Spleen (tissue), 11 donors: ENCODE measurements around the gene KRTAP25-1. TPM values are rescaled to one million over a fixed set of nuclear protein-coding genes. Genes with fewer than 3 reads are reported as not detected.

ENCODE experiments used
- DNase-seq: peaks from one replicate; pipeline ENCODE4 v3.0.0-alpha.2; 2020
- H3K27ac ChIP-seq, 8 donors: fragments of 200-600 bp; sonication (generic) in 7 of 8; 1 replicate in 4 of 8; 2 replicates in 4 of 8; pipeline versions ENCODE4 v1.5.0 to v1.8.0; 2016 to 2021; ENCODE audit warnings: inconsistent platforms in 4 of 8, mild to moderate bottlenecking in 4 of 8, moderate library complexity in 1 of 8
- H3K27me3 ChIP-seq, 7 donors: fragments of 200-600 bp; sonication (generic) in 6 of 7; replicated peaks in 1 of 7; 1 replicate in 4 of 7; 2 replicates in 3 of 7; pipeline versions ENCODE4 v1.5.0 to v1.8.0; 2016 to 2021; ENCODE audit warnings: inconsistent platforms in 3 of 7, mild to moderate bottlenecking in 1 of 7
- H3K36me3 ChIP-seq, 6 donors: fragments of 200-600 bp; sonication (generic) in 5 of 6; 1 replicate in 4 of 6; 2 replicates in 2 of 6; pipeline versions ENCODE4 v1.5.0 to v1.8.0; 2016 to 2021; ENCODE audit warnings: inconsistent platforms in 2 of 6
- H3K4me1 ChIP-seq, 6 donors: fragments of 200-600 bp; sonication (generic) in 5 of 6; 1 replicate in 3 of 6; 2 replicates in 3 of 6; pipeline versions ENCODE4 v1.5.0 to v1.8.0; 2016 to 2021; ENCODE audit warnings: inconsistent platforms in 3 of 6
- H3K4me3 ChIP-seq, 8 donors: fragments of 200-600 bp; sonication (generic) in 7 of 8; 1 replicate in 4 of 8; 2 replicates in 4 of 8; pipeline versions ENCODE4 v1.5.0 to v1.8.0; 2016 to 2021; ENCODE audit warnings: inconsistent platforms in 4 of 8, mild to moderate bottlenecking in 4 of 8, moderate library complexity in 2 of 8
- H3K9me3 ChIP-seq, 8 donors: fragments of 200-600 bp; sonication (generic) in 7 of 8; 1 replicate in 4 of 8; 2 replicates in 4 of 8; pipeline versions ENCODE4 v1.5.0 to v1.8.0; 2016 to 2021; ENCODE audit warnings: inconsistent platforms in 4 of 8
- CTCF ChIP-seq, 11 experiments: fragments of 200-600 bp in 7 of 11; fragments of 450-650 bp in 4 of 11; sonication (generic) in 4 of 11; IDR thresholded peaks in 8 of 11; conservative IDR thresholded peaks in 3 of 11; 1 replicate in 7 of 11; 2 replicates in 4 of 11; pipeline versions ENCODE4 v1.4.0 to v1.8.0; 2016 to 2021; ENCODE audit warnings: antibody characterized with exemption in 11 of 11, inconsistent platforms in 4 of 11, mild to moderate bottlenecking in 1 of 11
- POLR2A ChIP-seq, 3 donors: fragments of 450-650 bp; IDR thresholded peaks; one replicate each; pipeline ENCODE4 v1.5.1; 2017; ENCODE audit warnings: antibody characterized with exemption in 3 of 3, mild to moderate bottlenecking in 1 of 3
- POLR2AphosphoS5 ChIP-seq, 3 donors: sonication (generic); formaldehyde crosslinking; IDR thresholded peaks; one replicate each; pipeline ENCODE4 v1.5.1; 2017; ENCODE audit warnings: antibody characterized with exemption in 3 of 3
- WGBS, 5 donors: extraction: QIAGEN DNeasy Blood & Tissue Kit in 3 of 5; methylation state at CpG; one replicate each; pipeline versions ENCODE4 v1.1.5 to v1.1.7; 2013 to 2018; 5-methylcytosine and 5-hydroxymethylcytosine counted together
- intact Hi-C: fragments of 100-400 bp; cut with DNase I; formaldehyde crosslinking; loops from one replicate; pipeline ENCODE4 v1.15.0; 2023; ENCODE audit warnings: low total_unique reads
- polyA plus RNA-seq, 3 donors: library from polyadenylated mRNA; stranded (reverse); fragments of 200-250 nt; gene quantifications; one replicate each; pipeline ENCODE4 v1.2.1, GENCODE V29; 2013
- total RNA-seq, 7 donors: library from RNA; depleted of rRNA in 3 of 7; stranded (reverse); fragments of >200 nt in 3 of 7; fragmentation: NEBNext Ultra II Directional in 4 of 7; extraction: Animal tissue kit (Norgen Biotek cat#: 25700) in 4 of 7; gene quantifications; one replicate each; pipeline versions ENCODE4 v1.1.0 to v1.2.1, GENCODE V29; 2016 to 2021
- donor health status: healthy with polysubstance abuse.
- donor health status: DM: no; HTN: no; CAD: no; lungs with moderate emphysema.
- donor health status: DM: no; HTN: no; CAD: no.
- donor health status: Bipolar disorder and iron deficiency.
- donor health status: healthy.
- donor health status: DM: no; HTN: no; CAD: no.
- donor health status: DM: yes; HTN: yes; CAD: no.

KRTAP25-1 gene
- total and polyA plus RNA-seq, 10 donors: not detected

- H3K27ac ChIP-seq: no peak overlapping the region
- no peak overlapping the region for H3K4me3 ChIP-seq
- no peaks in the 10 kb centered on the region for H3K27me3 ChIP-seq
- no peaks in the 10 kb centered on the region for H3K4me1 ChIP-seq
- no peaks in the 10 kb centered on the region for H3K36me3 ChIP-seq
- intact Hi-C loops: no loop called here
- peaks cover 0 to 27% (median 19%) of the 10 kb centered on the region in 8 donors for H3K9me3 ChIP-seq
- TF ChIP-seq POLR2AphosphoS5 (IDR thresholded peaks at IDR 0.05) (no peak), POLR2A (IDR thresholded peaks at IDR 0.05) (no peak), CTCF (IDR thresholded peaks at IDR 0.05 in 8 of 11, conservative IDR thresholded peaks at IDR 0.05 in 3 of 11) (no peak)
- DNase-seq: no peak
Measured at GRCh38 chr21:30326390-30326789, 37.1 kb upstream of the KRTAP25-1 start.

GRCh38 chr21:30320215-30320614 lies 30.9 kb upstream of the KRTAP25-1 start, which contains the start of gene KRTAP26-1:
Gene KRTAP26-1, minus strand, starts transcription at chr21:30320315. Its CDS starts 280 bp downstream, at chr21:30320035.
- no peaks in the 10 kb centered on the region for H3K4me1 ChIP-seq
- intact Hi-C loops: no loop called here
- H3K27me3 ChIP-seq: no peaks in the 10 kb centered on the region
- no peak within 1 kb of the TSS for H3K27ac ChIP-seq
- no peaks in the 10 kb centered on the region for H3K36me3 ChIP-seq
- DNase-seq: no peak
- no peak within 1 kb of the TSS for H3K4me3 ChIP-seq
- 85 to 94% (median 92%) methylated on average over 2 of the region's 2 CpGs for WGBS, 5 donors
- TF ChIP-seq POLR2A (IDR thresholded peaks at IDR 0.05): no peak
- TF ChIP-seq CTCF (IDR thresholded peaks at IDR 0.05 in 8 of 11, conservative IDR thresholded peaks at IDR 0.05 in 3 of 11): no peak
- TF ChIP-seq POLR2AphosphoS5 (IDR thresholded peaks at IDR 0.05): no peak
- H3K9me3 ChIP-seq: peaks cover 0 to 5% (median 0%) of the 10 kb centered on the region in 8 donors

GRCh38 chr21:30315701-30316100 lies 26.4 kb upstream of the KRTAP25-1 start:
- WGBS, 5 donors: 81 to 98% (median 89%) methylated on average over 2 of the region's 2 CpGs
- H3K4me3 ChIP-seq: no peak overlapping the region

GRCh38 chr21:30306884-30307283 lies 17.6 kb upstream of the KRTAP25-1 start:
- no peak for TF ChIP-seq POLR2AphosphoS5 (IDR thresholded peaks at IDR 0.05)
- Histone ChIP-seq H3K27ac (no peak overlapping the region), H3K36me3 (no peaks in the 10 kb centered on the region), H3K4me3 (no peak overlapping the region), H3K27me3 (no peaks in the 10 kb centered on the region), H3K9me3 (peaks cover 0 to 3% (median 0%) of the 10 kb centered on the region in 8 donors), H3K4me1 (no peaks in the 10 kb centered on the region)
- intact Hi-C loops: no loop called here
- no peak for DNase-seq
- WGBS, 5 donors: 68 to 92% (median 74%) methylated on average over 2 of the region's 2 CpGs

More at GRCh38 chr21:30315701-30316100, 26.4 kb upstream of the KRTAP25-1 start:
- H3K4me1 ChIP-seq: no peaks in the 10 kb centered on the region
- intact Hi-C loops: no loop called here
- no peaks in the 10 kb centered on the region for H3K27me3 ChIP-seq
- no peaks in the 10 kb centered on the region for H3K36me3 ChIP-seq
- DNase-seq: no peak
- TF ChIP-seq POLR2AphosphoS5 (IDR thresholded peaks at IDR 0.05): no peak
- no peak for TF ChIP-seq POLR2A (IDR thresholded peaks at IDR 0.05)
- TF ChIP-seq CTCF (IDR thresholded peaks at IDR 0.05 in 8 of 11, conservative IDR thresholded peaks at IDR 0.05 in 3 of 11): no peak
- no peak overlapping the region for H3K27ac ChIP-seq
- H3K9me3 ChIP-seq: peaks cover 0 to 5% (median 0%) of the 10 kb centered on the region in 8 donors

- Histone ChIP-seq H3K4me1 (no peaks in the 10 kb centered on the region), H3K27ac (no peak overlapping the region), H3K27me3 (no peaks in the 10 kb centered on the region), H3K4me3 (no peak overlapping the region), H3K36me3 (no peaks in the 10 kb centered on the region), H3K9me3 (peaks cover 0 to 18% (median 13%) of the 10 kb centered on the region in 8 donors)
- intact Hi-C loops: no loop called here
- no peak for DNase-seq
- TF ChIP-seq POLR2AphosphoS5 (IDR thresholded peaks at IDR 0.05) (no peak), CTCF (IDR thresholded peaks at IDR 0.05 in 8 of 11, conservative IDR thresholded peaks at IDR 0.05 in 3 of 11) (no peak), POLR2A (IDR thresholded peaks at IDR 0.05) (no peak)
- WGBS, 5 donors: 23 to 56% (median 36%) methylated on average over 1 of the region's 1 CpG
Measured at GRCh38 chr21:30305136-30305535, 15.8 kb upstream of the KRTAP25-1 start.
